ENCODE results near the gene TARS1. TPM values are rescaled to one million over a fixed set of nuclear protein-coding genes. Genes with fewer than 3 reads are reported as not detected.
A peak's percentile ranks its signal among the peaks of the same experiment; 100 is the strongest.

TARS1 gene
- 10 to 100 TPM; 73.1 to 86.4 (median 79.7) TPM for polyA plus RNA-seq (ENCODE audit: insufficient read length in 10 of 10)
- long read RNA-seq, donor 1, full-length matches to known transcripts: 8 of 13 reads
- long read RNA-seq, donor 1, partial matches to known transcripts: 5 of 13 reads
- long read RNA-seq, donor 1, other reads (novel, unspliced or antisense): 0 of 13 reads
- long read RNA-seq, donor 2, full-length matches to known transcripts: 14 of 14 reads
- long read RNA-seq, donor 2, partial matches to known transcripts: 0 of 14 reads
- long read RNA-seq, donor 2, other reads (novel, unspliced or antisense): 0 of 14 reads
- long read RNA-seq, donor 3: 0 reads
- long read RNA-seq, donor 4, full-length matches to known transcripts: 17 of 22 reads
- long read RNA-seq, donor 4, partial matches to known transcripts: 5 of 22 reads
- long read RNA-seq, donor 4, other reads (novel, unspliced or antisense): 0 of 22 reads
- long read RNA-seq, donor 5, full-length matches to known transcripts: 8 of 8 reads
- long read RNA-seq, donor 5, partial matches to known transcripts: 0 of 8 reads
- long read RNA-seq, donor 5, other reads (novel, unspliced or antisense): 0 of 8 reads
- long read RNA-seq, donor 6, full-length matches to known transcripts: 21 of 21 reads
- long read RNA-seq, donor 6, partial matches to known transcripts: 0 of 21 reads
- long read RNA-seq, donor 6, other reads (novel, unspliced or antisense): 0 of 21 reads
- long read RNA-seq, donor 7, full-length matches to known transcripts: 13 of 13 reads
- long read RNA-seq, donor 7, partial matches to known transcripts: 0 of 13 reads
- long read RNA-seq, donor 7, other reads (novel, unspliced or antisense): 0 of 13 reads
- long read RNA-seq, donor 8, full-length matches to known transcripts: 7 of 13 reads
- long read RNA-seq, donor 8, partial matches to known transcripts: 6 of 13 reads
- long read RNA-seq, donor 8, other reads (novel, unspliced or antisense): 0 of 13 reads
- long read RNA-seq, donor 9, full-length matches to known transcripts: 4 of 4 reads
- long read RNA-seq, donor 9, partial matches to known transcripts: 0 of 4 reads
- long read RNA-seq, donor 9, other reads (novel, unspliced or antisense): 0 of 4 reads

GRCh38 chr5:33440482-33441240, at the start of gene TARS1:
TSS of gene TARS1 (plus strand) at chr5:33440965. CDS start at chr5:33441087, 122 bp downstream.
- DNase-seq: peak; percentile 100

GRCh38 chr5:33398501-33398900, 42.3 kb upstream of the TARS1 start:
- DNase-seq: no peak

- no peak for DNase-seq
Measured at GRCh38 chr5:33400675-33401074, 40.1 kb upstream of the TARS1 start.

- peak in 1 of 3 donors; percentile 45 for DNase-seq
Measured at GRCh38 chr5:33401482-33402390, 39.0 kb upstream of the TARS1 start.

- no peak for DNase-seq
Measured at GRCh38 chr5:33403187-33403586, 37.6 kb upstream of the TARS1 start.

DNA sequence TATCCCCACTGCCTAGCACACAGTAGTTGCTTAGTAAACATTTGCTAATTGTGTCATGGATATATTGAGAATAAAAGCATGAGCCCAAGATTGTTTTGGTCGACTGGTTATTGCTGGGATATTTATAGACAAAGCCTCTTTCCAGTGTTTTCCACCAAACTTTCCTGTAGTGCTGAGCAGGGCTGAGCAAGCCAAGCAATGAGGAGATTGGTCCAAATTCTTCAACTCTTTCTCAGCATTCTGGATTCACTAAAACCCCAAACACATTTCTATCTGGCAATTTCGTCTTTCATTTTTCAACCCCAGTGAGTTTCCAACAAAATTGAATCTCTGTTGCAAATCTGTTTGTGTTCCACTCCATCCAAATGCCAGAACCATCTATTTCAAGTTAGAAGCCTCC, 31.9 kb upstream of the TARS1 start:
- peak; percentile 39 to 80 (median 69) for DNase-seq

DNA sequence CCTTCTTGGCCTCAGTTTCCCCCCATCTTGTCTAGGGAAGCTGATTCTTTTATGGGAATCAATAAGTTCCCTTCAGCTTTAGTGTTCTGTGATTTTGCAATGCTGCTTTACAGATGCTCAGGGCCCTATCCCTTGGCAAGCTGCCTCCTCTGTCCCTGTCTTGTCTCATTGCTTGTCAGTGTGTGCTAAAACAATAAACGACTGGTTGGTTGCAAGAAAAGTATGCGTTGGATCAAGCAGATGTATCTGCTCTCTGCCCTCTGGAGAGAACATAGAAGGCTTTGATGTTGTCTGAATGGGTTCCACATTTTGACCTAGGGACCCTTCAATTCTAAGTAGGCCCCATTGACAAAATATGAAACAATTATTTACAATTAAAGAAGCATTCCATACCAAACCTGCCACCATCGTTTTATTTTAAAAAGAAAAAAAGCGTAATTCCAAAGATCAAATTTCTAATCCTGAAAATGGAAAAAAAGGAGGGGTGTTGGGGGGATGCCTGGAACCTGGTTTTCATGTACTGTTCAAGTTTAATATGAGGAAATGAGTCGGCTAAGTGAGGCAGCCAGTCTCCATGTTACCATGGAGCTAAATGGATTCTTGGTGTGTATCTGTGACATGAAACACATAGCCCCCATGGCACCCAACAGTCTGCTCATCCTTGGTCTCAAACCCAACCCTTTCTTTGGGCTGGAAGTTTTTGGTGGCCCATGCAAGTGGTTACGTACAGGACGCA, 31.2 kb upstream of the TARS1 start:
- peak in 2 of 3 donors; percentile 42 to 70 for DNase-seq

GRCh38 chr5:33410221-33410620, 30.5 kb upstream of the TARS1 start:
- no peak for DNase-seq

- DNase-seq: no peak
Measured at GRCh38 chr5:33411498-33411897, 29.3 kb upstream of the TARS1 start.

DNA sequence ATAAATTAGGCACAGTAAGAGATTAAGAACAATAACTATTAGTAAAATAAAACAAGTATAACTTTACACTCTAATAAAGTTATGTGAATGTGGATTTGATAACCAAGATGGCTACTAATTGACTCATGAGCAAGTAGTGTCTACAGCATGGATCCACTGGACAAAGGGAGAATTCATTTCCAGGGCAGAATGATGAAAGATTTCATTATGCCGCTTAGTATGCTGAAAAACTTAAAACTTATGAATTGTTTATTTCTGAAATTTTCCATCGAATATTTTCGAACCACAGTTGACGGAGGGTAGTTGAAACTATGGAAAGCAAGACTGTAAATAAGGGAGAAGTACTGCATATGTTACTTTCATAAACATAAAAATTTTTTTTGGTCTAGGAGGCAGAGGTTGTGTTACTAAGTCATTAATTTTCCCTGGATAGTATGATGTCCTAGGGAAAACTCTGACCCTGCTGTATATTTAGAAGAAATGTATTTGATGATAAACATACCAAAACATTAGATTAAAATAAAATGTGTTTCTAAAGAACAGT, 24.9 kb upstream of the TARS1 start:
- no peak for DNase-seq

GRCh38 chr5:33417632-33418031, 23.1 kb upstream of the TARS1 start:
- no peak for DNase-seq

DNA sequence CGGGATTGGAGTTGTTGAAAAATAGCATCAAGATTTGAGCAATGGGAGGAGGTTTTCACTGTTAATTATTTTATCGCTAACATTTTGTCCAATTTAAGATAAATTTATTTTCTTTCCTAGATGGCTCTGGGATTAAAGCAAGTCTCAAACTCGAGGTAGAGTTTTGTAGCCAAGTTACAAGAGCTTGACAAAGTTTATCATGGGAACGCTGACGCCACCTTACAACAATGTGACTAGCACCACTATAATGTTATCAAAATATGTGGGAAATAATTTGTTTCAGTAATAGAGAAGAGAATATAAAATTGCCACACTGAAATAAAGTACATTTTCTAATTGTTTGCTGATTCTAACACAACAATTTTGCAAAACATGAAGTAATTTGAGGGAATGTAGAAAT, 19.8 kb upstream of the TARS1 start:
- no peak for DNase-seq

DNA sequence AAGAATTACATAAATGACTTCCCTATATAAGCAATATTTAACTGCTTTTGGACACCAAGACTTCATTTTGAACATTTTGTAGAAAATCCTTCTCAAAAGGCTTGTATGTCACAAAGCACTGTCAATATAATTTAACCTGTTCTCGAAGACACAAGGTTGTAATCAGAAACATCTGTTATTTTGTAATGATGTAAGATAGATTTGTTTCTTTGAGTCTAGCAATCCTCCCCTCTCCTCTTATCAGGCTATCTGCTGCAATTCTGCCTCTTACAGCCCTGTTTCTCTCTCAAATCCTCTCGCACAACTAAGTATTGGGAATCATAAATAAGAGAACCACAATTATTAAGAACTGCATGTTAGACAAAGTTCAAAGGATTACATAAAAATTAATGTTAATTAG, 18.6 kb upstream of the TARS1 start:
- DNase-seq: no peak

DNA sequence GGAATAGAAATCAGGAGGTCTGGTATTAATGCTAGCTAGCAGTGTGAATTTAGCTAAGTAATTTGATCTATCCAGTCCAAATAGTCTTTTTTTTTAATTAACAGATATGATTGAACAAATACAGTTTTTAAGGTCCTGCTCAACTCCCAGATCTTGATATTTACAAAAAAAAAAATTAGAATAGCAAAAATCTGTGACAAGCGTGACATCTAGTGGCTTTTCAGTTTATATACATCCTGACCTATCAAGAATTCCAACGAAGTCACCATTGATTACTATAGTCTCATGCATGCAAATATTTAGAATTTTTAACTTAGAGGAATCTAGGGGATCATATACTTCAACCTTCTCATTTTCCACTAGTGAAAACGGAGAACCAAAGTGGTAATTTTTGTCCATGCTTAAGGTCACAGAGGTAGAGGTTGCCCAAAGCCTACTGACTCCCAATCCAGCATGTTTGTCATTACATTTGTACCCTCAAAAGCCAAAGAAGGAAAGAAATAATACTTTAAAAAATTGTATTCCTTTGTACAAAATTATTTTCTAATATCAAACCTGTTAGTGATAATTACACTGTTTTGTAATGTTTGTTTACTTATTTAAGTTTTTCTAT, 17.6 kb upstream of the TARS1 start:
- DNase-seq: peak; percentile 38 to 65 (median 58)

DNA sequence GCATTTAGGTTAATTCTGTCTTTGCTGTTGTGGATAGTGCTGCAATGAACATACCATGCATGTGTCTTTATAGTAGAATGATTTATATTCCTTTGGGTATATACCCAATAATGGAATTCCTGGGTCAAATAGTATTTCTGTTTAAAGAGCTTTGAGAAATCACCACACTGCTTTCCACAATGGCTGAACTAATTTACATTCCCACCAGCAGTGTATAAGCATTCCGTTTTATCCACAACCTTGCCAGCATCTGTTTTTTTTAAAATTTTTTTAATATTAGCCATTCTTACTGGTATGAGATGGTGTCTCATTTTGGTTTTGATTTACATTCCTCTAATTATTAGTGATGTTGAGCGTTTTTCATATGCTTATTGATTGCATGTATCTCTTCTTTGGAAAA, 15.5 kb upstream of the TARS1 start:
- DNase-seq: no peak

DNA sequence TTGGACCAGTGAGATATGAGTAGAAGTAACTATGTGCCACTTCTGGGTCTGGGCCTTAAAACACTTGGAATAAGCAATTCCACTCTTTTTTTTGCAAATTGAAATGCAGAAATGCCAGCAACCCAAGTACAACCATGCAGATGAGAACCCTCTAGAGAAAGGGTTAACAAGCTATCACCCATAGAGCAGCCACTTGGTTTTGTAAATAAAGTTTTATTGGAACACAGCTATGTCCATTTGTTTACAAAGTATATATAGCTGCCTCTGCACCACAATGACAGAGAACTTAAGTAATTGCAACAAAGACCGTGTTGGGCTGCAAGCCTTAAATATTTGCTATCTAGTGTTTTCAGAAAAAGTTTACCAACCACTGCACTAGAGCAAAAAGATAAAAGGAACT, 9.8 kb upstream of the TARS1 start:
- no peak for DNase-seq

GRCh38 chr5:33432656-33433055, 8.1 kb upstream of the TARS1 start:
- no peak for DNase-seq

DNA sequence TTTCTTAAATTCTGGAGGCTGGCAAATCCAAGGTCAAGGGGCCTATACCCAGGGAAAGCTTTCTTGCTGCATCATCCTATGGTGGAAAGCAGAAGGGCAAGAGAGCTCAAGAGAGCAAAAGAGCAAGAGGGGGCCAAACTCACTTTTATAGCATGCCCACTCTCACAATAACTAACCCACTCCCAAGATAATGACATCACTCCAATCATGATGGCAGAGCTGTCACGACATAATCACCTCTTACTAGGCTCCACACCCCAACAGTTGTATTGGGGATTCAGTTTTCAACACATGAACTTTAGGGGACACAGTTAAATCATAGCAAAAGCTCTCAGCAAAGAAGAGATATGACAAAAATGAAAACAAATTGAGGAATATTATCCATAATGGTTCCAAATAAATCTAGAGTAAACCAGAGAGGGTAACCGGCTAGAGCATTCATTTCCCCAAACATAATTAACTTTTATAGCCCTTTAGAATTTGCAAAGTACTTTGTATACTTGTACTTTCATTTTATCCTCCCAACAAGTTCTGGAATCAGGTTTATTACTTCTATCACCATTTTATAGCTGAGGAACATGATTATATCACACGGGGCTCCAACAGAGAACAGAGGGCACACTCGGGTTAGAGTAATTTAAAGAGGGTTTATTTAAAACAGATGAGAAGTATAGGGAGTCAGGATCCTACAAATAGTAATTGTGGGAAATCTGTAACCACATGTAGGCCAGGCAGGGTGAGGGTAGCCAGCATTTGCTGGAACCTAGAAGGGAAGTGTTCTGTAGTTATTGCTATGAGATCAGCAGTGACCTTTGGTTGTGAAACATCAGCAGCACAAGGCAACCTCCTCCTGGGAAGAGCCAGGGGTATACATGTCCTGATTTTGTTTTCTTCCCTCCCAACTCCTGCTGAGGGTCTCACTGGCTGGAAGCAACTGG, 7.2 kb upstream of the TARS1 start:
- DNase-seq: no peak

Measured in muscle of back (tissue), 13 donors.